RWPE1 (cell line): ENCODE results near the gene STARD8.

Experiments used
- CTCF ChIA-PET: fragments of 350-600 bp; sonication (Branson Sonifier 250); formaldehyde crosslinking; extraction: SDS; loops from one replicate; lab custom pipeline; 2021; lab: Yijun Ruan, JAX
- POLR2A ChIA-PET: fragments of 400-600 bp; formaldehyde crosslinking; extraction: SDS; loops from one replicate; lab custom pipeline; 2020; ENCODE audit warnings: antibody characterized with exemption; ENCODE audit not compliant: low non-redundant PET; lab: Yijun Ruan, JAX
- DNase-seq: peaks from one replicate; pipeline ENCODE4 v3.0.0; 2012; ENCODE audit warnings: low spot score
- H3K27ac ChIP-seq: fragments of 450-650 bp; 2 replicates; pipeline ENCODE4 v1.5.1; 2017
- TF ChIP-seq, protein P1 (sequence below): fragments of 450-650 bp; conservative IDR thresholded peaks from 2 replicates; pipeline ENCODE4 v1.5.1; 2017; ENCODE audit warnings: low read depth, mild to moderate bottlenecking

The STARD8 gene

DNA sequence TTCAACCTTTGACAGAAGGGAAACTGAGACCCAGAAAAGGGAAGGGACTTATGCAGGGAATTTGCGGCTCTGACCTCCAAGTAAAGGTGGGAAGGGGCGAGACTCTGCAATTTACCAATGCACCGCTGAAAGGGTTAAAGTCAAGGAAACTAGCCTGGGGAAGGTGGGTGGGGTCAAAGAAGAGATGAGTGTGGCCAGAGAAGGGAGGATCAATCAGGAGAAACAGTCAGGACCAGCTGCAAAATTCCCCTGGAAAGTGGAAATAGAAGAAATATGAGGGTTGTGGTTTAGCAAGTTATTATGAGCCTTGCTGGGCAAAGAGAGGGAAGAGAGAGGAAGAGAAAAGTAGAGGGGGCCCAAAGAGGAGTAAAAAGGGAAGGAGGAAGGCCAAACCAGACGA is 30.5 kb downstream of the STARD8 start:
- TF ChIP-seq, protein P1, sequence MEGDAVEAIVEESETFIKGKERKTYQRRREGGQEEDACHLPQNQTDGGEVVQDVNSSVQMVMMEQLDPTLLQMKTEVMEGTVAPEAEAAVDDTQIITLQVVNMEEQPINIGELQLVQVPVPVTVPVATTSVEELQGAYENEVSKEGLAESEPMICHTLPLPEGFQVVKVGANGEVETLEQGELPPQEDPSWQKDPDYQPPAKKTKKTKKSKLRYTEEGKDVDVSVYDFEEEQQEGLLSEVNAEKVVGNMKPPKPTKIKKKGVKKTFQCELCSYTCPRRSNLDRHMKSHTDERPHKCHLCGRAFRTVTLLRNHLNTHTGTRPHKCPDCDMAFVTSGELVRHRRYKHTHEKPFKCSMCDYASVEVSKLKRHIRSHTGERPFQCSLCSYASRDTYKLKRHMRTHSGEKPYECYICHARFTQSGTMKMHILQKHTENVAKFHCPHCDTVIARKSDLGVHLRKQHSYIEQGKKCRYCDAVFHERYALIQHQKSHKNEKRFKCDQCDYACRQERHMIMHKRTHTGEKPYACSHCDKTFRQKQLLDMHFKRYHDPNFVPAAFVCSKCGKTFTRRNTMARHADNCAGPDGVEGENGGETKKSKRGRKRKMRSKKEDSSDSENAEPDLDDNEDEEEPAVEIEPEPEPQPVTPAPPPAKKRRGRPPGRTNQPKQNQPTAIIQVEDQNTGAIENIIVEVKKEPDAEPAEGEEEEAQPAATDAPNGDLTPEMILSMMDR: no peak
- H3K27ac ChIP-seq: no peak overlapping the region
- ChIA-PET CTCF (interaction anchor here (0.7 kb wide), 1 partner anchor 862 kb away, joined by 4 read pairs; no protein-coding TSS in a partner anchor), POLR2A (no interaction called here)
- DNase-seq: no peak

DNA sequence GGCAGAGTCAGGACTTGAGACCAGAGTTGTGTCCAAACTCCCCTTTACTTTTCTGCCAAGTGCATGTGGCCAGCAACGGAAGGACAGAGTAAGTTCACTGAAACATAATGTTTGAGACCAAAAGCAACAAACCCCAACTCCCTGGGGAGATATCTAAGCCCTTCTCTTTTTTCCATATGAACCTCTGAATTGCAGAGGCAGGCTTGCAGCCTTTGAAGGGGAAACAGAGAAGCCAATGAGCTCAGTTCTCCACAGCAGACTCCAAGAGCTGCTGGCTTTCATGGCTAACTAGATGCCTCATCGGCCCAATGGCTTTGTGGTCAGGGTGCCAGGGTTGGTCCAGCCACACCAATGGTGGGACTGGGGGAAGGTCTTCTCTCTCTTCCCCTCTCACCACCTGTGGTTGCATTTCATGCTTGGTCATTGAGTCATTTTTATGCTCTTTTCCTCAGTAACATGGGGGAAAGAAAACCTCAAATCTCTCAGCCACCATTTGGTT is 34.0 kb downstream of the STARD8 start:
- POLR2A ChIA-PET: no interaction called here
- CTCF ChIA-PET: interaction anchor here (0.6 kb wide), 1 partner anchor 1092 kb away, joined by 3 read pairs; no protein-coding TSS in a partner anchor
- no peak for DNase-seq
- no peak overlapping the region for H3K27ac ChIP-seq
- TF ChIP-seq, protein P1: no peak

DNA sequence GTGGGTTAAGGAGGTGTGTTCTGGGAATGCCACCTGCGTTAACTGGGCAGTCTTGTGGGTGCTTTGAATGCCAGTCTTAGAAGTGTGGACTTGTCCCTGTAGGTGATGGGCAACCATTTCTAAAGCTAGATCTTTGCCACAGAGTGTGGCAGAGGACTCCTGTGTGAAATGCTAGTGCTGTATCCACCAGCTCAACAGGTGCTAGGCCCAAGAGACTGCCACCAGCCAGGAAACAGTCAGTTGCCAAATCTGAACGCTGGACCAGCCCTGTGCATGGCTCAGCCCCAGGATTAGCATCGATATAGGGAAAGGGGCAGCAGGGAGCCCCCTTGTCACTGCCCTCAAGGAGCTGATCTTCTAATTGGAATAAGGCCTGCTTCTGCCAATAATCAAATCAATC is 35.3 kb downstream of the STARD8 start:
- no peak for DNase-seq
- ChIA-PET CTCF (no interaction called here), POLR2A (no interaction called here)
- H3K27ac ChIP-seq: no peak overlapping the region
- TF ChIP-seq, protein P1: no peak

DNA sequence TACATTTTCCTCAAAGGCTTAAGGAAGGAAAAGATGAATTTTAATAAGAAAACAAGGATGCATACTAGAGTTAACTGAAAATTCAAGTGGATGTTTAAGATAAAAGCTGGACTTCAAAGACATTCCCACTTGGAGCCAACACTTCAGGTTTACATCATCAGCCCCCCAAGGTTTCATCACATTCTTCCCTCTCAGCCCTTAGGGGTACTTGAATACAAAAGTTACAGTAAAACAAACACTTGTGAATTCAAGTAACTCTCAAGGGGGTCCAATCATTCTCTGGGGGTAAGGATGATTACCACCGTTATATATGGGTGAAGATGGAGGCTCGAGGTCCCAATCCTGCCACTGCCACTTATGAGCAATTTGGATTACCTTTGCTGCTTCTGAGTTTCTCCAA is 36.1 kb downstream of the STARD8 start:
- no peak for DNase-seq
- CTCF ChIA-PET: no interaction called here

DNA sequence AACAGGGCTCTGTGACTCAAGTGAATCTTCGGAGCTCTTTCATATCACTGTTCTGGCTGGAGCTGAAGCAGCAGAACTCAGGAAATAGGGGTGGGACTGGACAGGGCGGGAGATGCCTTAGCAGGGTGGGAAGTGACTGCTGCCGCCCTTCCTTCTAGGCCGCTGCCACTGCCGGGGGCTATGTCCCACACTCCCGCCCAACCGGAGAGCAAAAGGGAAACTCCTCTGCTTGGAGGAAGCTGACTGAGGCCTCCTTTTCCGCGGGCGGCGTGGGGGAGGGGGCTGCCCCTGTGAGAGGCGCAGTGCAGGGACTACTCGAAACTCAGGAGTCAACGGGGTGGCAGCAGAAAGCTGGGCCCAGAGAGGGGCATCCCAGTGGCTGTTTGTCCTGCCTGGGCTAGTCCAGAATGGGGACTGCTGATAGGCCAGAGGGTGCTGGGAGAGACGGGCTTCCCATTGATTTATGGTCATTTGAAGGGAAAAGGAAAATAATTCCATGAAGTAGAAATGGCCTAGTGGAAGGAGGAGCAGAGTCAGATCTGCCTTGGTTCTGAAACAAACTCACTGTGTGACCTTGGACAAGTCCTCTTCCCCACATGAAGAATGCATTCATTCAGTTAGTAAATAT is 36.9 kb downstream of the STARD8 start:
- CTCF ChIA-PET: no interaction called here
- H3K27ac ChIP-seq: no peak overlapping the region
- POLR2A ChIA-PET: interaction anchor here (0.6 kb wide), 1 partner anchor 511 kb away, joined by 3 read pairs; no protein-coding TSS in a partner anchor
- DNase-seq: no peak
- TF ChIP-seq, protein P1: no peak

More for the DNA sequence above, 36.1 kb downstream of the STARD8 start:
- H3K27ac ChIP-seq: no peak overlapping the region
- POLR2A ChIA-PET: no interaction called here
- TF ChIP-seq, protein P1: no peak

DNA sequence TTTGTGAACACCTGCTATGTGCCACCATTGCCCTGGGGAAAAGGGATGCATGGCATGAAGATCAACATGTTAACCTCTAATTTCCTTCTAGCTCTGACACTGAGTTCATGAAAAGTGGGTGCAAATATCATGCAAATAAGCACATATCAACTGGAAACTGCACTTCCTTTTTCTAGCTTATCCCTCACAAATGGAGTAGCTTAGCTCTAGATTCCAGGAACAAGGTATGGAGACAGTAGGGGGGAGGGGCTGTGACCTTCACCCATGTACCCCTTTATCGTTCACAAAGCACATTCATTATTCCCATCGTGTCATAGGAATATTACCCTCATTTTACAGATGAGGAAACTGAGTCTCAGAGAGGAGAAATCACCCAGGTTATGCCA is 37.4 kb downstream of the STARD8 start:
- ChIA-PET POLR2A (interaction anchor here (0.6 kb wide), 1 partner anchor 512 kb away, joined by 3 read pairs; no protein-coding TSS in a partner anchor), CTCF (no interaction called here)
- TF ChIP-seq, protein P1: no peak
- DNase-seq: no peak
- no peak overlapping the region for H3K27ac ChIP-seq
